Natural killer cell (primary cell): ENCODE data around the gene FAM110A. TPM values are rescaled to one million over a fixed set of nuclear protein-coding genes. Genes with fewer than 3 reads are reported as not detected.
"Not testable (repeated sequence)": the region's sequence is repeated elsewhere in the genome, so short reads cannot be mapped to it uniquely, and the experiment has no call there.

Experiments used
- ATAC-seq, 3 donors: fragments of 150-1000 bp in 2 of 3; fragments of 200-7000 bp in 1 of 3; cut with Tn5 transposase; 1 replicate in 1 of 3; 2 replicates in 2 of 3; pipeline ENCODE4 v1.10.0; 2021; ENCODE audit warnings: mild to moderate bottlenecking in 2 of 3, moderate library complexity in 2 of 3
- DNase-seq, 2 donors: peaks; one replicate each; pipeline versions ENCODE4 v3.0.0 to v3.0.0-alpha.2; 2013 to 2021; ENCODE audit warnings: mixed read lengths in 1 of 2
- H3K27ac ChIP-seq: one replicate; pipeline ENCODE4 v1.5.1; 2013; ENCODE audit warnings: mild to moderate bottlenecking, low read length
- H3K27me3 ChIP-seq: one replicate; pipeline ENCODE4 v1.6.1; 2013; ENCODE audit warnings: low read length; ENCODE audit not compliant: control insufficient read depth, insufficient read depth
- H3K36me3 ChIP-seq: one replicate; pipeline ENCODE4 v1.6.1; 2013; ENCODE audit warnings: low read length; ENCODE audit not compliant: control insufficient read depth, insufficient read depth
- H3K4me1 ChIP-seq: one replicate; pipeline ENCODE4 v1.6.1; 2013; ENCODE audit warnings: low read length; ENCODE audit not compliant: control insufficient read depth, insufficient read depth
- H3K4me3 ChIP-seq: one replicate; pipeline ENCODE4 v1.5.1; 2013; ENCODE audit warnings: low read length
- H3K9me3 ChIP-seq: one replicate; pipeline ENCODE4 v1.6.1; 2013; ENCODE audit warnings: low read length; ENCODE audit not compliant: control insufficient read depth, insufficient read depth
- H3K27ac Mint-ChIP-seq, 2 donors: one replicate each; pipeline ENCODE4 v1.8.0; 2022; ENCODE audit warnings: mild to moderate bottlenecking in 2 of 2, mixed read lengths in 2 of 2, moderate library complexity in 1 of 2
- H3K27me3 Mint-ChIP-seq, 2 donors: one replicate each; pipeline ENCODE4 v1.8.0; 2022; ENCODE audit warnings: low read depth in 2 of 2, mixed read lengths in 2 of 2
- H3K36me3 Mint-ChIP-seq: one replicate; pipeline ENCODE4 v1.8.0; 2022; ENCODE audit warnings: mixed read lengths
- H3K4me1 Mint-ChIP-seq, 2 donors: one replicate each; pipeline ENCODE4 v1.8.0; 2022; ENCODE audit warnings: mixed read lengths in 2 of 2
- H3K4me3 Mint-ChIP-seq: one replicate; pipeline ENCODE4 v1.8.0; 2022; ENCODE audit warnings: mild to moderate bottlenecking, moderate library complexity, mixed read lengths
- H3K9me3 Mint-ChIP-seq, 2 donors: one replicate each; pipeline ENCODE4 v1.8.0; 2022; ENCODE audit warnings: mixed read lengths in 2 of 2
- WGBS: methylation state at CpG from one replicate; pipeline ENCODE4 v1.1.7; 2013; ENCODE audit warnings: missing lambda C conversion rate; ENCODE audit not compliant: insufficient coverage; 5-methylcytosine and 5-hydroxymethylcytosine counted together
- intact Hi-C: fragments of 100-400 bp; cut with micrococcal nuclease; formaldehyde crosslinking; loops from one replicate; pipeline ENCODE4 v1.14.2; 2022
- total RNA-seq, 4 donors: library from RNA; stranded (reverse); fragments of 120-200 nt in 1 of 4; gene quantifications; one replicate each; pipeline versions ENCODE4 v1.2.3 to v1.2.4, GENCODE V29; 2013 to 2022
- TF ChIP-seq, protein P1 (sequence below): fragments of 200-600 bp; IDR thresholded peaks from one replicate; pipeline ENCODE4 v1.8.0; 2022; ENCODE audit warnings: antibody characterized with exemption

Gene FAM110A
- total RNA-seq, 3 donors from 2014 or later (not counting 1 experiment from before 2014, with no cell fraction given): 25.1 to 91.0 (median 31.8) TPM

DNA sequence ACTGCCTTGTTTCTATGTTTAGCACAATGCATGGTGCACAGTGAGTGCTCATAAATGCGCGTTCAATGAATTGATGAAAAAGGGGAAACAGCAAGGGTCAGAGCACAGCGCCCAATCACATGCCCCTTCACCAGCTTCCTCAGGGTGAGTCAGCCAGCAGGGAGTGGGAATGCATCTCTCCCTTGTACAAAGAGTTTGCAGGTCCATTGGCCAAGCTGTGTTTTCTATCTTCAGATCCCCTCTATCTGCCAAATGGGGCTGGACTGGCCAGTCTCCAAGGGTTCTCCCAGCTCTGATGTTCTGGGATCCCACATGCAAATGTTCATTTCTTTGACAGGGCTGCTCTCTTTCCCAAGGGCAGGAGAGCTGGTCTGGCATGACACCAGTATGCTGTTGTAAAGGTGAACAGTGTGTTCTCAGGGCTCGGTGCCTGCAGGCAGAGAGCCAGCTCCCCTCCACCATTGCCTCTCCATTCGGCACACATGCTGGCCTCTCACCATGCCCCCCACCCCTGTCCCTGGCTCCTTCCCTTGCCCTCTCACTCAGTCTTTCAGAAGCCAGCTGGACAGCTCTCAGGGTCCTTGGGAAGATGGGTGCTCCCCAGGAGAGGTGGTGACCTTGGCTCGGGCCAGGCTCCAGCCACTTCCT is 57.7 kb downstream of the FAM110A start:
- Mint-ChIP-seq H3K9me3 (no peaks in the 10 kb centered on the region), H3K36me3 (no peaks in the 10 kb centered on the region), H3K4me3 (no peak overlapping the region), H3K4me1 (peaks cover 0 to 11% of the 10 kb centered on the region in 2 donors), H3K27me3 (peaks cover 14 to 17% of the 10 kb centered on the region in 2 donors), H3K27ac (no peak overlapping the region)
- no peaks in the 10 kb centered on the region for H3K27me3 ChIP-seq
- H3K27ac ChIP-seq: no peak overlapping the region
- no peaks in the 10 kb centered on the region for H3K36me3 ChIP-seq
- no peak for DNase-seq
- H3K4me1 ChIP-seq: peaks cover 3% of the 10 kb centered on the region
- TF ChIP-seq, protein P1, sequence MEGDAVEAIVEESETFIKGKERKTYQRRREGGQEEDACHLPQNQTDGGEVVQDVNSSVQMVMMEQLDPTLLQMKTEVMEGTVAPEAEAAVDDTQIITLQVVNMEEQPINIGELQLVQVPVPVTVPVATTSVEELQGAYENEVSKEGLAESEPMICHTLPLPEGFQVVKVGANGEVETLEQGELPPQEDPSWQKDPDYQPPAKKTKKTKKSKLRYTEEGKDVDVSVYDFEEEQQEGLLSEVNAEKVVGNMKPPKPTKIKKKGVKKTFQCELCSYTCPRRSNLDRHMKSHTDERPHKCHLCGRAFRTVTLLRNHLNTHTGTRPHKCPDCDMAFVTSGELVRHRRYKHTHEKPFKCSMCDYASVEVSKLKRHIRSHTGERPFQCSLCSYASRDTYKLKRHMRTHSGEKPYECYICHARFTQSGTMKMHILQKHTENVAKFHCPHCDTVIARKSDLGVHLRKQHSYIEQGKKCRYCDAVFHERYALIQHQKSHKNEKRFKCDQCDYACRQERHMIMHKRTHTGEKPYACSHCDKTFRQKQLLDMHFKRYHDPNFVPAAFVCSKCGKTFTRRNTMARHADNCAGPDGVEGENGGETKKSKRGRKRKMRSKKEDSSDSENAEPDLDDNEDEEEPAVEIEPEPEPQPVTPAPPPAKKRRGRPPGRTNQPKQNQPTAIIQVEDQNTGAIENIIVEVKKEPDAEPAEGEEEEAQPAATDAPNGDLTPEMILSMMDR: no peak
- intact Hi-C loops: no loop called here
- H3K4me3 ChIP-seq: no peak overlapping the region
- H3K9me3 ChIP-seq: no peaks in the 10 kb centered on the region
- 63% methylated on average over 6 of the region's 6 CpGs for WGBS
- no peak for ATAC-seq

- Histone ChIP-seq H3K4me1 (peaks cover 3% of the 10 kb centered on the region), H3K9me3 (no peaks in the 10 kb centered on the region), H3K27me3 (no peaks in the 10 kb centered on the region), H3K36me3 (no peaks in the 10 kb centered on the region), H3K27ac (no peak overlapping the region), H3K4me3 (no peak overlapping the region)
- Mint-ChIP-seq H3K9me3 (no peaks in the 10 kb centered on the region), H3K36me3 (no peaks in the 10 kb centered on the region), H3K4me3 (no peak overlapping the region), H3K4me1 (peaks cover 0 to 11% of the 10 kb centered on the region in 2 donors), H3K27me3 (peaks cover 14 to 18% of the 10 kb centered on the region in 2 donors), H3K27ac (no peak overlapping the region)
- WGBS: 83% methylated on average over 4 of the region's 4 CpGs
- peak in 1 of 3 donors; percentile 36 for ATAC-seq
- no peak for DNase-seq
- TF ChIP-seq, protein P1: no peak
- intact Hi-C loops: no loop called here
Measured at GRCh38 chr20:891706-892080, 58.2 kb downstream of the FAM110A start.

DNA sequence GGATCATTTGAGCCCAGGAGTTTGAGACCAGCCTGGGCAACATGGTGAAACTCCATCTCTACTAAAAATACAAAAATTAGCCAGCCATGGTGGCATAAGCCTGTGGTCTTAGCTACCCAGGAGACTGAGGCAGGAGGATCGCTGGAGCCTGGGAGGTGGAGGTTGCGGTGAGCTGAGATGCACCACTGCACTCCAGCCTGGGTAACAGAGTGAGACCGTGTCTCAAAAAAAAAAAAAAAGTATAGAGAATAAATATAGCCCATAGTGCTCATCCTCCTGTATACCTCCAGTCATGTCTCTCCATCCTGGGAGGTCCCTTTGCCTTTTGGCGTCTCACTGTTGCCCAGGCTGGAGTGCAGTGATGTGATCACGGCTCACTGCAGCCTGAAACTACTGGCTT is 58.9 kb downstream of the FAM110A start:
- H3K36me3 ChIP-seq, H3K4me3 ChIP-seq, H3K4me1 ChIP-seq, H3K4me3 Mint-ChIP-seq, H3K9me3 Mint-ChIP-seq, intact Hi-C loops, H3K27me3 ChIP-seq, H3K27ac Mint-ChIP-seq, H3K27ac ChIP-seq, H3K36me3 Mint-ChIP-seq, H3K9me3 ChIP-seq, ATAC-seq, DNase-seq: not testable (repeated sequence)
- peaks cover 14 to 18% of the 10 kb centered on the region in 2 donors for H3K27me3 Mint-ChIP-seq
- 61% methylated on average over 5 of the region's 5 CpGs for WGBS
- peaks cover 0 to 11% of the 10 kb centered on the region in 2 donors for H3K4me1 Mint-ChIP-seq

Other genes with a start within 250 kb of the FAM110A start
- gene TCF15, start 223.4 kb upstream of the FAM110A start, total RNA-seq: under 1 TPM in 1 of 3 donors, not detected in 2; 0.32 TPM
- 10 to 100 TPM in 2 of 3 donors, 1 to 10 TPM in 1; 9.1 to 16.7 (median 11.6) TPM for gene SRXN1, start 180.5 kb upstream of the FAM110A start, total RNA-seq
- not detected for gene SCRT2, start 157.9 kb upstream of the FAM110A start, total RNA-seq
- gene SLC52A3, start 65.2 kb upstream of the FAM110A start, total RNA-seq: not detected
- not detected for gene ANGPT4, start 82.6 kb downstream of the FAM110A start, total RNA-seq
- gene RSPO4, start 168.6 kb downstream of the FAM110A start, total RNA-seq: under 1 TPM; 0.09 to 0.70 (median 0.53) TPM